HG03095 (cell line): ENCODE measurements around the gene IFT172.
"Not testable (repeated sequence)": the region's sequence is repeated elsewhere in the genome, so short reads cannot be mapped to it uniquely, and the experiment has no call there.

Experiments
- ATAC-seq: cut with Tn5 transposase; IDR thresholded peaks from one replicate; pipeline ENCODE4 v1.9.1; 2021; ENCODE audit warnings: moderate library complexity; ENCODE audit not compliant: unreplicated experiment

IFT172 gene

GRCh38 chr2:27427863-27428212 lies 61.7 kb downstream of the IFT172 start:
- ATAC-seq = no peak

GRCh38 chr2:27425039-27425438 lies 64.5 kb downstream of the IFT172 start:
- not testable (repeated sequence) for ATAC-seq

GRCh38 chr2:27422958-27423357 lies 66.6 kb downstream of the IFT172 start:
- ATAC-seq = no peak

GRCh38 chr2:27421660-27422250 lies 67.8 kb downstream of the IFT172 start:
- ATAC-seq = no peak

- ATAC-seq = no peak
Measured at GRCh38 chr2:27420996-27421395, 68.5 kb downstream of the IFT172 start.

- ATAC-seq = no peak
Measured at GRCh38 chr2:27416151-27416550, 73.4 kb downstream of the IFT172 start.

GRCh38 chr2:27412419-27413152 lies 77.0 kb downstream of the IFT172 start:
- ATAC-seq = no peak

GRCh38 chr2:27409321-27410073 lies 80.0 kb downstream of the IFT172 start, which contains the start of gene PPM1G:
Gene PPM1G (minus strand): TSS chr2:27409591. CDS start chr2:27409422, 169 bp downstream.
- peak; percentile 96 for ATAC-seq

GRCh38 chr2:27408601-27409320 lies 80.8 kb downstream of the IFT172 start:
- peak; percentile 23 for ATAC-seq

GRCh38 chr2:27407798-27408491 lies 81.6 kb downstream of the IFT172 start:
- no peak for ATAC-seq

- ATAC-seq = no peak
Measured at GRCh38 chr2:27400348-27401135, 89.0 kb downstream of the IFT172 start.

- no peak for ATAC-seq
Measured at GRCh38 chr2:27398962-27399361, 90.6 kb downstream of the IFT172 start.
